Transverse colon (tissue), 4 donors: ENCODE measurements around the gene LOXL1.

Experiments used
- CTCF ChIP-seq, 5 experiments: fragments of 200-600 bp in 3 of 5; fragments of 450-650 bp in 2 of 5; sonication (generic) in 3 of 5; IDR thresholded peaks; 1 replicate in 2 of 5; 2 replicates in 3 of 5; pipeline ENCODE4 v1.5.1; 2016 to 2017; ENCODE audit warnings: antibody characterized with exemption in 5 of 5, inconsistent platforms in 3 of 5, mild to moderate bottlenecking in 2 of 5, moderate library complexity in 1 of 5
- EP300 ChIP-seq: sonication (generic); formaldehyde crosslinking; IDR thresholded peaks from one replicate; pipeline ENCODE4 v1.6.1; 2017; ENCODE audit warnings: antibody characterized with exemption, low read depth
- POLR2A ChIP-seq: fragments of 450-650 bp; IDR thresholded peaks from one replicate; pipeline ENCODE4 v1.6.1; 2016; ENCODE audit warnings: antibody characterized with exemption, mild to moderate bottlenecking, moderate library complexity
- POLR2AphosphoS5 ChIP-seq, 3 donors: sonication (generic); formaldehyde crosslinking; IDR thresholded peaks; one replicate each; pipeline ENCODE4 v1.6.1; 2016; ENCODE audit warnings: antibody characterized with exemption in 3 of 3

DNA sequence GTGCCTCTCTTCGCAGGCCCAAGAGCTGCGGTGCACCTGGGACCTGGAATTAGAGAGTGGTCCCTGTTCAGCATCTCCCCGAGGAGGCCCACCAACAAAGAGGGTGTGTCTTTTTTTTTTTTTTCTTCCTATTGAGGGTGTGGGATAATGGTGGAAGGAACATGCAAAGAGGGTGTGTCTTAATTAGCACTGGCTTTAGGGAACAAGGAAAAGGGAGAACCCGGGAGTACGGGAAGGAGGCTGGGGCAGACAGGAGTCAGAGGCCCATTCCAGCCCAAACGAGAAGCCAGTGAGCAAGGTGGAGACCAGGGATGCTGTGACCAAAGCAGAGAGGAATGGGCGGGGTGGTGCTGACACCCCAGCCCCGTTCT, 429 bp upstream of the LOXL1 start:
- TF ChIP-seq POLR2A: no peak
- TF ChIP-seq POLR2AphosphoS5 (IDR thresholded peaks at IDR 0.05): no peak
- no peak for TF ChIP-seq CTCF (IDR thresholded peaks at IDR 0.05)
- no peak for TF ChIP-seq EP300
